Upper lobe of left lung (tissue), 4 donors: ENCODE measurements around the gene KLF12.

Experiments used
- EP300 ChIP-seq, 4 donors: sonication (generic); formaldehyde crosslinking; IDR thresholded peaks; one replicate each; pipeline ENCODE4 v1.5.1; 2017; ENCODE audit warnings: antibody characterized with exemption in 4 of 4, control low read depth in 2 of 4
- POLR2A ChIP-seq, 4 donors: fragments of 450-650 bp; IDR thresholded peaks; one replicate each; pipeline ENCODE4 v1.5.1; 2016 to 2017; ENCODE audit warnings: antibody characterized with exemption in 4 of 4, mild to moderate bottlenecking in 2 of 4
- POLR2AphosphoS5 ChIP-seq, 2 donors: sonication (generic); formaldehyde crosslinking; IDR thresholded peaks; one replicate each; pipeline ENCODE4 v1.5.1; 2017; ENCODE audit warnings: antibody characterized with exemption in 2 of 2
- TF ChIP-seq, protein P1 (sequence below), 6 experiments: fragments of 450-650 bp in 4 of 6; fragments of 200-600 bp in 2 of 6; sonication (generic) in 2 of 6; IDR thresholded peaks; one replicate each; pipeline ENCODE4 v1.5.1; 2016 to 2019; ENCODE audit warnings: antibody characterized with exemption in 6 of 6

- TF ChIP-seq POLR2A (IDR thresholded peaks at IDR 0.05) (no peak), POLR2AphosphoS5 (IDR thresholded peaks at IDR 0.05) (no peak), EP300 (IDR thresholded peaks at IDR 0.05) (no peak)
- TF ChIP-seq, protein P1, sequence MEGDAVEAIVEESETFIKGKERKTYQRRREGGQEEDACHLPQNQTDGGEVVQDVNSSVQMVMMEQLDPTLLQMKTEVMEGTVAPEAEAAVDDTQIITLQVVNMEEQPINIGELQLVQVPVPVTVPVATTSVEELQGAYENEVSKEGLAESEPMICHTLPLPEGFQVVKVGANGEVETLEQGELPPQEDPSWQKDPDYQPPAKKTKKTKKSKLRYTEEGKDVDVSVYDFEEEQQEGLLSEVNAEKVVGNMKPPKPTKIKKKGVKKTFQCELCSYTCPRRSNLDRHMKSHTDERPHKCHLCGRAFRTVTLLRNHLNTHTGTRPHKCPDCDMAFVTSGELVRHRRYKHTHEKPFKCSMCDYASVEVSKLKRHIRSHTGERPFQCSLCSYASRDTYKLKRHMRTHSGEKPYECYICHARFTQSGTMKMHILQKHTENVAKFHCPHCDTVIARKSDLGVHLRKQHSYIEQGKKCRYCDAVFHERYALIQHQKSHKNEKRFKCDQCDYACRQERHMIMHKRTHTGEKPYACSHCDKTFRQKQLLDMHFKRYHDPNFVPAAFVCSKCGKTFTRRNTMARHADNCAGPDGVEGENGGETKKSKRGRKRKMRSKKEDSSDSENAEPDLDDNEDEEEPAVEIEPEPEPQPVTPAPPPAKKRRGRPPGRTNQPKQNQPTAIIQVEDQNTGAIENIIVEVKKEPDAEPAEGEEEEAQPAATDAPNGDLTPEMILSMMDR (IDR thresholded peaks at IDR 0.05) = no peak
Measured at GRCh38 chr13:74131227-74131626, 3.0 kb downstream of the KLF12 start.
